ENCODE results near the gene SPEF2.

DNA sequence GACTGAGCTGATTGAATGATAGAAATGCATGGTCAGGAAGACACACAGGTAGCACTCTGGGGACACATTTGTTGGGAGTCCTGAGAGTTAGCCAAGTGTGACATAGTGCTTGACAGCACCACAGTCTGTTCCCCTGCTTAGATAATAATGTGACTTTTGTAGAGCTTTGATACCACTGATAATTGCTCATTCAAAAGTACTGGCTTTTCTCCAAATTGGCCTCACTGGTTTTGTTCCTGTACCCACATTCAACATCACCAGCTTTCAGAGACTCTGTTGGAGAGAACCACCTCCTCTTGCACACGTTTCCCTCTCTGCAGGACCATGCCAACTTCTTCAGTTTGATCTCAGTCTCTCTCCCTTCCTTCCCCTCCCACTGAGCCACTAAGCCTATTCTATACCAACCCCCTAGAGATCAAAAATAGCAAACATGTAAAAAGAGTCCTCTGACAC, 186.6 kb downstream of the SPEF2 start:
- no peak for TF ChIP-seq GABPA (IDR thresholded peaks at IDR 0.05; ENCODE audit: low read depth)
- TF ChIP-seq, protein P1, sequence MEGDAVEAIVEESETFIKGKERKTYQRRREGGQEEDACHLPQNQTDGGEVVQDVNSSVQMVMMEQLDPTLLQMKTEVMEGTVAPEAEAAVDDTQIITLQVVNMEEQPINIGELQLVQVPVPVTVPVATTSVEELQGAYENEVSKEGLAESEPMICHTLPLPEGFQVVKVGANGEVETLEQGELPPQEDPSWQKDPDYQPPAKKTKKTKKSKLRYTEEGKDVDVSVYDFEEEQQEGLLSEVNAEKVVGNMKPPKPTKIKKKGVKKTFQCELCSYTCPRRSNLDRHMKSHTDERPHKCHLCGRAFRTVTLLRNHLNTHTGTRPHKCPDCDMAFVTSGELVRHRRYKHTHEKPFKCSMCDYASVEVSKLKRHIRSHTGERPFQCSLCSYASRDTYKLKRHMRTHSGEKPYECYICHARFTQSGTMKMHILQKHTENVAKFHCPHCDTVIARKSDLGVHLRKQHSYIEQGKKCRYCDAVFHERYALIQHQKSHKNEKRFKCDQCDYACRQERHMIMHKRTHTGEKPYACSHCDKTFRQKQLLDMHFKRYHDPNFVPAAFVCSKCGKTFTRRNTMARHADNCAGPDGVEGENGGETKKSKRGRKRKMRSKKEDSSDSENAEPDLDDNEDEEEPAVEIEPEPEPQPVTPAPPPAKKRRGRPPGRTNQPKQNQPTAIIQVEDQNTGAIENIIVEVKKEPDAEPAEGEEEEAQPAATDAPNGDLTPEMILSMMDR (IDR thresholded peaks at IDR 0.05; ENCODE audit: insufficient read depth, low read length) = no peak

Measured in HL-60 (cell line).